Measurements from ENCODE around the gene PHRF1.

Gene PHRF1

DNA sequence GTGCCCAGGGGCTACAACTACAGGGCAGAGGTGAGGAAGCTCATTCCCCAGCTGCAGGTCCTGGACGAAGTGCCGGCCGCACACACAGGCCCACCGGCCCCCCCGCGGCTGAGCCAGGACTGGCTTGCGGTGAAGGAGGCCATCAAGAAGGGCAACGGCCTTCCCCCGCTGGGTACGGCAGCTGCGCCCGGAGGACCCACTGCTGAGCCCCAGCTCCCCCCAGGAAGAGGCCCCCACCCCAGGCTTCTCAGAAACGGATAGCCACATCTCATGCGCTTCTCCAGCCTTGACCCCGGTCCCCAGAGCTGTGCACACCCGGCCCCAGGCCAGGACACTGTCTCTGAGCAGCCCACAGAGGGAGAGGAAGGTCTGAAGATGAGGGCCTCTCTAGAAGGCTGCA, 25.1 kb upstream of the PHRF1 start:
- H2AFZ ChIP-seq (ENCODE audit: low read depth, low read length): no peak overlapping the region
- no peaks in the 10 kb centered on the region for H3K79me2 ChIP-seq (ENCODE audit: low read length)
- H3K36me3 ChIP-seq (replicated peaks; ENCODE audit: low read depth, low read length): no peaks in the 10 kb centered on the region
- no peaks in the 10 kb centered on the region for H3K9me3 ChIP-seq (ENCODE audit: insufficient read depth, low read length)
- no peak overlapping the region for H3K4me3 ChIP-seq (ENCODE audit: low read length)
- H4K20me1 ChIP-seq (ENCODE audit: insufficient read depth, low read length): no peaks in the 10 kb centered on the region
- 0 out of 2 replicates have a peak, but pooled peaks cover 7% of the 10 kb centered on the region for H3K4me1 ChIP-seq (ENCODE audit: low read length)
- no peak overlapping the region for H3K27ac ChIP-seq (ENCODE audit: low read length)
- H3K27me3 ChIP-seq (ENCODE audit: low read depth, low read length): no peaks in the 10 kb centered on the region
- TF ChIP-seq, protein P1, sequence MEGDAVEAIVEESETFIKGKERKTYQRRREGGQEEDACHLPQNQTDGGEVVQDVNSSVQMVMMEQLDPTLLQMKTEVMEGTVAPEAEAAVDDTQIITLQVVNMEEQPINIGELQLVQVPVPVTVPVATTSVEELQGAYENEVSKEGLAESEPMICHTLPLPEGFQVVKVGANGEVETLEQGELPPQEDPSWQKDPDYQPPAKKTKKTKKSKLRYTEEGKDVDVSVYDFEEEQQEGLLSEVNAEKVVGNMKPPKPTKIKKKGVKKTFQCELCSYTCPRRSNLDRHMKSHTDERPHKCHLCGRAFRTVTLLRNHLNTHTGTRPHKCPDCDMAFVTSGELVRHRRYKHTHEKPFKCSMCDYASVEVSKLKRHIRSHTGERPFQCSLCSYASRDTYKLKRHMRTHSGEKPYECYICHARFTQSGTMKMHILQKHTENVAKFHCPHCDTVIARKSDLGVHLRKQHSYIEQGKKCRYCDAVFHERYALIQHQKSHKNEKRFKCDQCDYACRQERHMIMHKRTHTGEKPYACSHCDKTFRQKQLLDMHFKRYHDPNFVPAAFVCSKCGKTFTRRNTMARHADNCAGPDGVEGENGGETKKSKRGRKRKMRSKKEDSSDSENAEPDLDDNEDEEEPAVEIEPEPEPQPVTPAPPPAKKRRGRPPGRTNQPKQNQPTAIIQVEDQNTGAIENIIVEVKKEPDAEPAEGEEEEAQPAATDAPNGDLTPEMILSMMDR (IDR thresholded peaks at IDR 0.05; ENCODE audit: low read depth, low read length): no peak
- TF ChIP-seq EZH2phosphoT487 (IDR thresholded peaks at IDR 0.05; ENCODE audit: low read depth): no peak
- no peak overlapping the region for H3K4me2 ChIP-seq (ENCODE audit: low read length)
- H3K9ac ChIP-seq (ENCODE audit: low read length): no peak overlapping the region

DNA sequence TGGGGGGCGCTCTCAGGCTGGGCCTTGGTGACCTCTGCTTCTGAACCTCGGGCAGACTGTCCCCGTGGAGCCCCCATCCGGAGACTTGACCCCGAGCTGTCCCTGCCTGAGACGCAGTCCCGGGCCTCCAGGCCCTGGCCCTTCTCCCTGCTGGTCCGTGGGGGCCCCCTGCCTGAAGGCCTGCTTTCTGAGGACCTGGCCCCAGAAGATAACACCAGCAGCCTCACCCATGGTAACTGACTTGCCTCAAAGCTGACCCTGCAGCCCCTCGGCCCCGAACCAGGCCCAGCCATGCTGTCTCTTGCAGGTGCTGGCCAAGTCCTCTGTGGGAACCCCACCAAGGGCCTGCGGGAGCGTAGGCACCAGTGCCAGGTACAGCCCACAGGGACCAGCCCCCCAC, 24.7 kb upstream of the PHRF1 start:
- Histone ChIP-seq H3K4me2 (ENCODE audit: low read length) (no peak overlapping the region), H3K4me1 (ENCODE audit: low read length) (0 out of 2 replicates have a peak, but pooled peaks cover 7% of the 10 kb centered on the region), H2AFZ (ENCODE audit: low read depth, low read length) (no peak overlapping the region), H4K20me1 (ENCODE audit: insufficient read depth, low read length) (no peaks in the 10 kb centered on the region), H3K27ac (ENCODE audit: low read length) (no peak overlapping the region), H3K27me3 (ENCODE audit: low read depth, low read length) (no peaks in the 10 kb centered on the region), H3K9me3 (ENCODE audit: insufficient read depth, low read length) (no peaks in the 10 kb centered on the region), H3K9ac (ENCODE audit: low read length) (no peak overlapping the region), H3K79me2 (ENCODE audit: low read length) (no peaks in the 10 kb centered on the region), H3K36me3 (replicated peaks; ENCODE audit: low read depth, low read length) (no peaks in the 10 kb centered on the region), H3K4me3 (ENCODE audit: low read length) (no peak overlapping the region)
- TF ChIP-seq, protein P1 (IDR thresholded peaks at IDR 0.05; ENCODE audit: low read depth, low read length): no peak
- TF ChIP-seq EZH2phosphoT487 (IDR thresholded peaks at IDR 0.05; ENCODE audit: low read depth): no peak

DNA sequence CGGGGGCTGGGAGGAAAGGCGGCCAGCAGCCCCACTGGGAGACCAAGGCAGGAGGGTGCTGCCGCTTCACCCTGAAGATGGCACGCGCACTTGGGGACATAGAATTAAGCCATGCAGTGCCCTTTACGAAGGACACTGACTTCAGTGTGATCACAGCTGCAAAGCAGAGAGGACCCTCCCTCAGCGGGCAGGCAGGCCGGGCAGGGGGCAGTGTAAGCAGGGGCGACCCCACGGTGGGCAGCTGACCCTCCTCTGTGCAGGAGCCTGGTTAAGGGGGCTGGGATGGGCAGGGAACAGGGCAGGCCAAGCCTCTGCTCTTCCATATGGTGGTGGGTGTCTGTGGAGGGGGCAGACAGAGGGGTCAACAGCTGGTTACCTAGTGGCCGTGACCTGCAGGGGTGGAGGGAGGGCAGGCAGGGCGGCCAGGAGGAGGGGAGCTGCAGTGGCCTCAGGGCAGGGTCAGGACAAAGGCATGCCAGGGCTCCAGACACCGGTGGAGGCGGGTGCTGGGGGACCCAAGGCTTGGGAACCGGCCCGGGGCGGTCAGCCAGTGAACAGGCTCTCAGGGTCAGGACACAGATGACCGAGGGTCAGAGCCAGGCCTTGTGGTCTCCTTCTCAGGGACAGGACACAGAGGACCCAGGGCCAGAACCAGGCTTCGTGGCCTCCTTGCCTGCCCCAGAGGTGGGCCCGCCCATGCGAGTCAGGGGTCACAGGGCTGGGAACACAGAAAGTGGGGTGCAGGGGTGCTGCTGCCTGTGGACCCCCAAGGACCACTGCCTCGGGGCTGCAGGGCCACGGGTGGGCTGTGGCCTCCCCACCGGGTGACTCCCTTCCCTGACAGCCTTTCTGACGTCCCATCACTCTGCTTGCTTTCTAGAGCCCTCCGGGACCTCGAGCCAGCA, 22.9 kb upstream of the PHRF1 start:
- Histone ChIP-seq H3K79me2 (ENCODE audit: low read length) (no peaks in the 10 kb centered on the region), H3K4me3 (ENCODE audit: low read length) (no peak overlapping the region), H3K9ac (ENCODE audit: low read length) (no peak overlapping the region), H3K27me3 (ENCODE audit: low read depth, low read length) (no peaks in the 10 kb centered on the region), H3K4me1 (ENCODE audit: low read length) (0 out of 2 replicates have a peak, but pooled peaks cover 7% of the 10 kb centered on the region), H3K27ac (ENCODE audit: low read length) (no peak overlapping the region), H3K9me3 (ENCODE audit: insufficient read depth, low read length) (no peaks in the 10 kb centered on the region), H4K20me1 (ENCODE audit: insufficient read depth, low read length) (no peaks in the 10 kb centered on the region), H2AFZ (ENCODE audit: low read depth, low read length) (no peak overlapping the region), H3K4me2 (ENCODE audit: low read length) (no peak overlapping the region), H3K36me3 (replicated peaks; ENCODE audit: low read depth, low read length) (no peaks in the 10 kb centered on the region)
- TF ChIP-seq EZH2phosphoT487 (IDR thresholded peaks at IDR 0.05; ENCODE audit: low read depth): no peak
- TF ChIP-seq, protein P1 (IDR thresholded peaks at IDR 0.05; ENCODE audit: low read depth, low read length): no peak

DNA sequence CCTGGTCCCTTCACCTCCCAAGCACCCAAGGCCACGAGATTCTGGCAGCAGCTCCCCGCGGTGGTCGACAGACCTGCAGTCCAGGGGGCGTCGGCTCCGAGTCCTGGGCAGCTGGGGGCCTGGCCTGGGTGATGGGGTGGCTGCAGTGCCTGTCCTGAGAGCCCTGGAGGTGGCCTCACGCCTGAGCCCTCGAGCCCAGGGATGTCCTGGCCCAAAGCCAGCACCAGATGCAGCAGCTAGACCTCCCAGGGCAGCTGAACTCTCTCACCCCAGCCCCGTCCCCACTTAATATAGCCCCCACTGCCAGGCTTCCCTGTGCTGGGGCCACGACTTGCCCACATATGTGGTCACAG, 22.3 kb upstream of the PHRF1 start:
- Histone ChIP-seq H4K20me1 (ENCODE audit: insufficient read depth, low read length) (no peaks in the 10 kb centered on the region), H3K79me2 (ENCODE audit: low read length) (no peaks in the 10 kb centered on the region), H3K27me3 (ENCODE audit: low read depth, low read length) (no peaks in the 10 kb centered on the region), H3K9me3 (ENCODE audit: insufficient read depth, low read length) (no peaks in the 10 kb centered on the region), H2AFZ (ENCODE audit: low read depth, low read length) (no peak overlapping the region), H3K4me2 (ENCODE audit: low read length) (peak overlapping the region; percentile 64), H3K27ac (ENCODE audit: low read length) (no peak overlapping the region), H3K9ac (ENCODE audit: low read length) (peak overlapping the region; percentile 49; the same call in 1 of the 2 replicates), H3K4me3 (ENCODE audit: low read length) (peak overlapping the region; percentile 73; the same call in 1 of the 2 replicates), H3K36me3 (replicated peaks; ENCODE audit: low read depth, low read length) (no peaks in the 10 kb centered on the region), H3K4me1 (ENCODE audit: low read length) (0 out of 2 replicates have a peak, but pooled peaks cover 7% of the 10 kb centered on the region)
- TF ChIP-seq, protein P1 (IDR thresholded peaks at IDR 0.05; ENCODE audit: low read depth, low read length): no peak
- no peak for TF ChIP-seq EZH2phosphoT487 (IDR thresholded peaks at IDR 0.05; ENCODE audit: low read depth)

All from OCI-LY3 (cell line).